Measurements from ENCODE around the gene HIPK3.

DNA sequence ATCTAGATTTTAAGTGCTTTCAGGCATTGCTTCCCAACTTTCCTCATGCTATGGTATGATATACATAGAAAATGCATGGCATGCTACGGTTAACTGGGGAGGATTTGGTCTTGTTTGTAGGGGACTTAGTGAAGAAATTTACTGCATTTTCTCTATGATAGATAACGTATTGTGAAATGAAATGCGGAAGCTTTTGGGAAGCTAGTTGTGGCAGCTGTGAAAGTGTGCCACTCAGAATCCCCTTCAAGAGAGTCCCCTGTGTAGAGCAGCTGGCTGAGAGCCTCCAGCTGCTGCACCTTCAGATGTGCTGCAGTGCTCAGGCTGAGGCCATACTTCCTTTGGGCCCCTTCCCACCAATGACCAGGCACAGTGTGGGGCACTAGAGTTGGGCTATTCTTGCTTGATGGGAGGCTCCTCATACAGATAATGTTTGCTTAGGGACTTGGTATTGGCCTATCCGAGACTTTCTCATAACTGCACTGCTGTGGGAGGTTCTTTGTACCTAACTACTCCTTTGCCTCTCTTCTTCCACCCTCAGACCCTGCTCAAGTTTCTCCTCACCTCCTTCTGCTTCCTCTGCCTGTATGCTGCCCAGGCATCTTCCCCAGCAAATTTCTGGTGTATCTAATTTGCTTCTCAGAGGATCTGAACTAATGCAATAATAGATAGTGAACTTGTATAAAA lies 67.3 kb downstream of the HIPK3 start:
- TF ChIP-seq CTCF (IDR thresholded peaks at IDR 0.05), result no peak
- no peak for TF ChIP-seq POLR2A (IDR thresholded peaks at IDR 0.05)

All from adrenal gland (tissue), 5 donors.